Measurements from ENCODE around the gene DUSP9. TPM values are rescaled to one million over a fixed set of nuclear protein-coding genes. Genes with fewer than 3 reads are reported as not detected.

Gene DUSP9
- total RNA-seq, 6 experiments from 2014 or later: 0.33 to 3.9 (median 0.69) TPM

- no peak for ATAC-seq
- no peaks in the 10 kb centered on the region for H3K9me3 ChIP-seq
- TF ChIP-seq CTCF (IDR thresholded peaks at IDR 0.05): no peak
- H3K27ac ChIP-seq: peak overlapping the region; percentile 70 to 87 (median 72)
- no peaks in the 10 kb centered on the region for H3K36me3 ChIP-seq
- intact Hi-C loops (cut with DNase I): no loop called here
- H3K4me1 ChIP-seq: peaks cover 0 to 10% (median 0%) of the 10 kb centered on the region in 4 donors
- WGBS (ENCODE audit: insufficient coverage, low coverage, low lambda C conversion rate, missing lambda C conversion rate): 70% methylated on average over 2 of the region's 16 CpGs
- H3K4me3 ChIP-seq: peak overlapping the region; percentile 39 to 64 (median 59)
- H3K27me3 ChIP-seq: no peaks in the 10 kb centered on the region
- DNase-seq: peak in 2 of 3 donors; percentile 16 to 46
Measured at GRCh38 chrX:153626025-153626633, 20.9 kb upstream of the DUSP9 start.

- H3K9me3 ChIP-seq: no peaks in the 10 kb centered on the region
- intact Hi-C loops (cut with DNase I): no loop called here
- H3K4me1 ChIP-seq: peaks cover 0 to 10% (median 0%) of the 10 kb centered on the region in 4 donors
- DNase-seq (peak; percentile 74 to 89 (median 86)), ATAC-seq (peak; percentile 40 to 61 (median 52))
- TF ChIP-seq CTCF (IDR thresholded peaks at IDR 0.05) (no peak), POLR2A (IDR thresholded peaks at IDR 0.05) (peak; percentile 56)
- no peaks in the 10 kb centered on the region for H3K36me3 ChIP-seq
- 20% methylated on average over 1 of the region's 35 CpGs for WGBS (ENCODE audit: insufficient coverage, low coverage, low lambda C conversion rate, missing lambda C conversion rate)
- H3K27ac ChIP-seq: peak overlapping the region in 2 of 3 donors; percentile 72 to 87
- peak overlapping the region in 2 of 3 donors; percentile 59 to 64 for H3K4me3 ChIP-seq
- H3K27me3 ChIP-seq: no peaks in the 10 kb centered on the region
Measured at GRCh38 chrX:153626863-153627674, 19.9 kb upstream of the DUSP9 start.

- no peaks in the 10 kb centered on the region for H3K9me3 ChIP-seq
- H3K4me3 ChIP-seq: peak overlapping the region in 1 of 3 donors; percentile 59
- TF ChIP-seq CTCF (IDR thresholded peaks at IDR 0.05): no peak
- H3K27me3 ChIP-seq: no peaks in the 10 kb centered on the region
- H3K27ac ChIP-seq: peak overlapping the region in 2 of 3 donors; percentile 31 to 51
- DNase-seq (peak; percentile 36 to 74 (median 48)), ATAC-seq (peak; percentile 6 to 28 (median 22))
- peaks cover 0 to 10% (median 0%) of the 10 kb centered on the region in 4 donors for H3K4me1 ChIP-seq
- WGBS (ENCODE audit: insufficient coverage, low coverage, low lambda C conversion rate, missing lambda C conversion rate): 31% methylated on average over 7 of the region's 15 CpGs
- H3K36me3 ChIP-seq: no peaks in the 10 kb centered on the region
- intact Hi-C loops (cut with DNase I): no loop called here
Measured at GRCh38 chrX:153627675-153628111, 19.3 kb upstream of the DUSP9 start.

GRCh38 chrX:153628129-153628528 is 18.9 kb upstream of the DUSP9 start:
- H3K36me3 ChIP-seq: no peaks in the 10 kb centered on the region
- ATAC-seq (no peak), DNase-seq (peak in 1 of 3 donors; percentile 11)
- peak overlapping the region in 1 of 3 donors; percentile 51 for H3K27ac ChIP-seq
- no peak overlapping the region for H3K4me3 ChIP-seq
- TF ChIP-seq POLR2A (IDR thresholded peaks at IDR 0.05) (no peak), CTCF (IDR thresholded peaks at IDR 0.05) (no peak)
- no peaks in the 10 kb centered on the region for H3K27me3 ChIP-seq
- WGBS (ENCODE audit: insufficient coverage, low coverage, low lambda C conversion rate, missing lambda C conversion rate): no CpG with 5 or more reads among the region's 8 CpGs
- H3K4me1 ChIP-seq: peaks cover 0 to 10% (median 0%) of the 10 kb centered on the region in 4 donors
- H3K9me3 ChIP-seq: no peaks in the 10 kb centered on the region
- intact Hi-C loops (cut with DNase I): no loop called here

Measured in right lobe of liver (tissue), 6 donors.